ENCODE data around the gene CDH4. TPM values are rescaled to one million over a fixed set of nuclear protein-coding genes. Genes with fewer than 3 reads are reported as not detected.
A peak's percentile ranks its signal among the peaks of the same experiment; 100 is the strongest.

CDH4 gene
- total RNA-seq, 6 donors from 2014 or later = 0.20 to 1.0 (median 0.40) TPM; not detected in 1

GRCh38 chr20:61361501-61361900, 109.4 kb downstream of the CDH4 start:
- DNase-seq (no peak), ATAC-seq (ENCODE audit: low FRiP score in 2 of 2) (no peak)
- H3K36me3 ChIP-seq = no peaks in the 10 kb centered on the region
- no peaks in the 10 kb centered on the region for H3K9me3 ChIP-seq
- no peak overlapping the region for H3K27ac ChIP-seq
- TF ChIP-seq POLR2AphosphoS5 (IDR thresholded peaks at IDR 0.05) (no peak), POLR2A (IDR thresholded peaks at IDR 0.05) (no peak), EP300 (IDR thresholded peaks at IDR 0.05) (no peak)
- TF ChIP-seq, protein P1, sequence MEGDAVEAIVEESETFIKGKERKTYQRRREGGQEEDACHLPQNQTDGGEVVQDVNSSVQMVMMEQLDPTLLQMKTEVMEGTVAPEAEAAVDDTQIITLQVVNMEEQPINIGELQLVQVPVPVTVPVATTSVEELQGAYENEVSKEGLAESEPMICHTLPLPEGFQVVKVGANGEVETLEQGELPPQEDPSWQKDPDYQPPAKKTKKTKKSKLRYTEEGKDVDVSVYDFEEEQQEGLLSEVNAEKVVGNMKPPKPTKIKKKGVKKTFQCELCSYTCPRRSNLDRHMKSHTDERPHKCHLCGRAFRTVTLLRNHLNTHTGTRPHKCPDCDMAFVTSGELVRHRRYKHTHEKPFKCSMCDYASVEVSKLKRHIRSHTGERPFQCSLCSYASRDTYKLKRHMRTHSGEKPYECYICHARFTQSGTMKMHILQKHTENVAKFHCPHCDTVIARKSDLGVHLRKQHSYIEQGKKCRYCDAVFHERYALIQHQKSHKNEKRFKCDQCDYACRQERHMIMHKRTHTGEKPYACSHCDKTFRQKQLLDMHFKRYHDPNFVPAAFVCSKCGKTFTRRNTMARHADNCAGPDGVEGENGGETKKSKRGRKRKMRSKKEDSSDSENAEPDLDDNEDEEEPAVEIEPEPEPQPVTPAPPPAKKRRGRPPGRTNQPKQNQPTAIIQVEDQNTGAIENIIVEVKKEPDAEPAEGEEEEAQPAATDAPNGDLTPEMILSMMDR (IDR thresholded peaks at IDR 0.05) = no peak
- no peak overlapping the region for H3K4me3 ChIP-seq
- WGBS, 2 donors = 90 to 91% methylated on average over 9 to 14 of the region's 14 CpGs
- no peaks in the 10 kb centered on the region for H3K4me1 ChIP-seq
- H3K27me3 ChIP-seq = no peaks in the 10 kb centered on the region

DNA sequence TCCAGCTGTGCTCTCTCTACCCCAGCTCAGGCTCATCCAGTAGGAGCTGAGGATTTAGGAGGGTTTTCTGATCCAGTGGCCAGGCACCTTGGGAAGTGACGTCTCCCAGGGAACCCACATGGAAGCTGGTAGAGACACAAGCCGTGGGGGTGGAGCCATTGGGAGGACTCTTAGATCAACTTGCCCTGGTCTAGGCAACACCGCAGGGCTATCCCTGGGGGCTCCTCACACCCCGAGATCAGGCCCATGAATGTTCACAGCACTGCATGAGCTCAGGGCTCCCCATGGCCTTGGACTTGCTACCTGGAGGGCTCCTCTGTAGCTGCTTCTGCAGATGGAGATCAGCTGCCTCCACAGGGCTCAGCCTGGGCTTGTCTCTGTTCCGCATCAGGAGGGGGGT, 112.1 kb downstream of the CDH4 start:
- no peaks in the 10 kb centered on the region for H3K4me1 ChIP-seq
- H3K27ac ChIP-seq = no peak overlapping the region
- ATAC-seq (ENCODE audit: low FRiP score in 2 of 2) = no peak
- no peak overlapping the region for H3K4me3 ChIP-seq
- no peaks in the 10 kb centered on the region for H3K27me3 ChIP-seq
- DNase-seq = no peak
- TF ChIP-seq POLR2AphosphoS5 (IDR thresholded peaks at IDR 0.05) (no peak), EP300 (IDR thresholded peaks at IDR 0.05) (no peak)
- TF ChIP-seq, protein P1 (IDR thresholded peaks at IDR 0.05) = no peak
- H3K9me3 ChIP-seq = no peaks in the 10 kb centered on the region
- H3K36me3 ChIP-seq = no peaks in the 10 kb centered on the region
- WGBS, 2 donors = 82 to 83% methylated on average over 5 of the region's 5 CpGs

GRCh38 chr20:61366914-61367313, 114.9 kb downstream of the CDH4 start:
- 78 to 85% methylated on average over 6 to 11 of the region's 11 CpGs for WGBS, 2 donors
- H3K9me3 ChIP-seq = no peaks in the 10 kb centered on the region
- no peak overlapping the region for H3K27ac ChIP-seq
- H3K27me3 ChIP-seq = no peaks in the 10 kb centered on the region
- no peaks in the 10 kb centered on the region for H3K4me1 ChIP-seq
- TF ChIP-seq, protein P1 (IDR thresholded peaks at IDR 0.05) = no peak
- TF ChIP-seq EP300 (IDR thresholded peaks at IDR 0.05) (no peak), POLR2AphosphoS5 (IDR thresholded peaks at IDR 0.05) (no peak), POLR2A (IDR thresholded peaks at IDR 0.05) (no peak)
- no peak overlapping the region for H3K4me3 ChIP-seq
- ATAC-seq (ENCODE audit: low FRiP score in 2 of 2) (no peak), DNase-seq (no peak)
- no peaks in the 10 kb centered on the region for H3K36me3 ChIP-seq

GRCh38 chr20:61369731-61370520, 117.9 kb downstream of the CDH4 start:
- H3K27me3 ChIP-seq = no peaks in the 10 kb centered on the region

More at GRCh38 chr20:61369731-61370520, 117.9 kb downstream of the CDH4 start:
- Histone ChIP-seq H3K4me3 (no peak overlapping the region), H3K27ac (no peak overlapping the region), H3K4me1 (no peaks in the 10 kb centered on the region), H3K9me3 (no peaks in the 10 kb centered on the region), H3K36me3 (no peaks in the 10 kb centered on the region)
- ATAC-seq (ENCODE audit: low FRiP score in 2 of 2) = peak in 1 of 2 donors; percentile 8
- TF ChIP-seq, protein P1 (IDR thresholded peaks at IDR 0.05) = no peak
- TF ChIP-seq EP300 (IDR thresholded peaks at IDR 0.05) (no peak), POLR2AphosphoS5 (IDR thresholded peaks at IDR 0.05) (no peak), POLR2A (IDR thresholded peaks at IDR 0.05) (no peak)
- WGBS, 2 donors = 70 to 74% methylated on average over 8 to 13 of the region's 13 CpGs
- no peak for DNase-seq

All from upper lobe of left lung (tissue), 6 donors.